Keratinocyte (primary cell): ENCODE measurements around the gene DYNC2I2.

Experiments
- EZH2 ChIP-seq: IDR thresholded peaks from one replicate; pipeline ENCODE4 v1.6.1; 2012; ENCODE audit warnings: inconsistent platforms, mild to moderate bottlenecking, low read length, moderate library complexity
- TF ChIP-seq, protein P1 (sequence below), 3 experiments: IDR thresholded peaks in 1 of 3; conservative IDR thresholded peaks in 1 of 3; optimal IDR thresholded peaks in 1 of 3; 2 replicates in 2 of 3; 3 replicates in 1 of 3; pipeline versions ENCODE3 to v1.5.1; 2011; ENCODE audit warnings: low read length in 3 of 3, mild to moderate bottlenecking in 3 of 3, moderate library complexity in 2 of 3, control low read depth in 1 of 3, inconsistent platforms in 1 of 3; ENCODE audit not compliant: insufficient read depth in 2 of 3; ENCODE audit errors: extremely low read depth in 1 of 3

DNA sequence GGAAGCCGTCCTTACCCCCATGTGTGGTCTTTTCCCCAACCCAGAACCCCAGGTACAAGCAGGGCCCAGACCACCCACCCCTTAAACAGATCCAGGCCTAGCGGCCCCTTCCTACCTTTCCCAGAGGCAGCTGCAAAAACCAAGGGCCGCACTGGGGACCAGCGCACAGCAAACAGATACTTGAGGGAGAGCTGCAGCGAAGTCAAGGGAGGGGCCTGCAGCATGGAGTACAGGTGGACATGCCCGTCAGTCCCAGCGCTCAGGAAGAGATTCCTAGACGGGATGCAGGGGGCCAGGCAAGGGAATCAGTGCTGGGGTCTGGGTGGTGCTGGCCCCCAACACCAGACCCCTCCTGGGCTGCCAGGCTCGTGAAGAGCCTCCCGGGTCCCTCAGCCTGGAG lies 22.5 kb downstream of the DYNC2I2 start:
- TF ChIP-seq, protein P1, sequence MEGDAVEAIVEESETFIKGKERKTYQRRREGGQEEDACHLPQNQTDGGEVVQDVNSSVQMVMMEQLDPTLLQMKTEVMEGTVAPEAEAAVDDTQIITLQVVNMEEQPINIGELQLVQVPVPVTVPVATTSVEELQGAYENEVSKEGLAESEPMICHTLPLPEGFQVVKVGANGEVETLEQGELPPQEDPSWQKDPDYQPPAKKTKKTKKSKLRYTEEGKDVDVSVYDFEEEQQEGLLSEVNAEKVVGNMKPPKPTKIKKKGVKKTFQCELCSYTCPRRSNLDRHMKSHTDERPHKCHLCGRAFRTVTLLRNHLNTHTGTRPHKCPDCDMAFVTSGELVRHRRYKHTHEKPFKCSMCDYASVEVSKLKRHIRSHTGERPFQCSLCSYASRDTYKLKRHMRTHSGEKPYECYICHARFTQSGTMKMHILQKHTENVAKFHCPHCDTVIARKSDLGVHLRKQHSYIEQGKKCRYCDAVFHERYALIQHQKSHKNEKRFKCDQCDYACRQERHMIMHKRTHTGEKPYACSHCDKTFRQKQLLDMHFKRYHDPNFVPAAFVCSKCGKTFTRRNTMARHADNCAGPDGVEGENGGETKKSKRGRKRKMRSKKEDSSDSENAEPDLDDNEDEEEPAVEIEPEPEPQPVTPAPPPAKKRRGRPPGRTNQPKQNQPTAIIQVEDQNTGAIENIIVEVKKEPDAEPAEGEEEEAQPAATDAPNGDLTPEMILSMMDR (optimal IDR thresholded peaks at IDR 0.05 in 1 of 3, IDR thresholded peaks at IDR 0.05 in 1 of 3, conservative IDR thresholded peaks at IDR 0.05 in 1 of 3; ENCODE audit: extremely low read depth in 1 of 3, insufficient read depth in 2 of 3, low read length in 3 of 3), result no peak
- TF ChIP-seq EZH2, result no peak
